ENCODE results near the gene LRRC46. TPM values are rescaled to one million over a fixed set of nuclear protein-coding genes. Genes with fewer than 3 reads are reported as not detected.

LRRC46 gene
- total and polyA plus RNA-seq, 9 of the 15 experiments (the other 6 are each of a cell fraction or from before 2014, with no cell fraction given), result 0.39 to 1.4 (median 0.53) TPM; not detected in 1

DNA sequence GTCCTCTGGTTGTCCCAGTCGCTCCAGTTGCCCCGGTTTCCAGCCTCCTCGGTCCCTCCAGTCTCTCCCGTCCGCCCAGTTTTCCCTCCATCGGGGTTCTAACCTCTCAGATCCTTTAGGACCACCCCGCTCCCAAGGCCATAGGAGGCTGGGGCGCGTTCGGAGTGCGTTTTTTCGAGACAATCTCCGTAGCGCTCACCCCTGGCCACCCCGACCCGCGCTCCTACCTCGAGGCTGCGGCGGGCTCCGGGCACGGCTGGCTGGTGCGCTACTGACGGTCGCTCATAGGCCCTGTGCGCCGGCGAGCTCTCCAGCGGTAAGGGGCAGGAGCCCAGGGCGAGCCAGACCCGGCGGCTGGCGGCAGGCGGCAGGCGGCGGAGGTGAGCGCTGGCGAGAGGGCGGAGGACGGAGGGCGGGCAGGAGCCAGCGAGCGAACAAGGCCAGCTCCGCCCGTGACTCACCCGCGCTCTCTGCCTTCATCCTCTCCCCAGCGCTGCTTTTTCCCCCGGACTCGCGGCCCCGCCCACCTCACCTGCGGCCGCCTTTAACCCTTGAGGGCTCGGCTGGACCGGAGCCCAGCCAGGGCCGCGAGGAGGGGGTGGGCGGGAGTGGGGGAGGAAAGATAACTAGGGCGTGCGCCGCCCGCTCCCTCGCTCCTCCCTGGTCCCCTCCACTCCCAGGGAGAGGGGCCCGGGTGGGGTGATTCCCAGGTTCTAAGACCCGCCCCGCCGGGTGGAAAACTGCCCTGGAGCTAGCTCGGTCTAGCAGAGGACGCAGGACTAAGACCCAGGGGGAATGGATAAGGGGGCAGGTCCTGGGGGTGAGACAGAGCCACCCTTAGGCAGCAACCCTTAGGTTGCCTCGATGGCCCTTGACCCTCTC lies 19.5 kb downstream of the LRRC46 start, which contains the start of gene SP6 (continued):
- TF ChIP-seq, protein P1, sequence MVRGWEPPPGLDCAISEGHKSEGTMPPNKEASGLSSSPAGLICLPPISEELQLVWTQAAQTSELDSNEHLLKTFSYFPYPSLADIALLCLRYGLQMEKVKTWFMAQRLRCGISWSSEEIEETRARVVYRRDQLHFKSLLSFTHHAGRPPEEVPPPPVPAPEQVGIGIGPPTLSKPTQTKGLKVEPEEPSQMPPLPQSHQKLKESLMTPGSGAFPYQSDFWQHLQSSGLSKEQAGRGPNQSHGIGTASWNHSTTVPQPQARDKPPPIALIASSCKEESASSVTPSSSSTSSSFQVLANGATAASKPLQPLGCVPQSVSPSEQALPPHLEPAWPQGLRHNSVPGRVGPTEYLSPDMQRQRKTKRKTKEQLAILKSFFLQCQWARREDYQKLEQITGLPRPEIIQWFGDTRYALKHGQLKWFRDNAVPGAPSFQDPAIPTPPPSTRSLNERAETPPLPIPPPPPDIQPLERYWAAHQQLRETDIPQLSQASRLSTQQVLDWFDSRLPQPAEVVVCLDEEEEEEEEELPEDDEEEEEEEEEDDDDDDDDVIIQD (CRISPR knock-in tag; IDR thresholded peaks at IDR 0.05), result no peak
- TF ChIP-seq SUPT5H (IDR thresholded peaks at IDR 0.05) (peak; percentile 51; the same call in 1 of the 2 replicates), TBL1XR1 (IDR thresholded peaks at IDR 0.05; ENCODE audit: low read length in 2 of 2) (peak in 1 of 2 experiments; percentile 38; a peak in 1 of 4 replicates), TEAD1 (CRISPR knock-in tag; IDR thresholded peaks at IDR 0.05) (no peak)

DNA sequence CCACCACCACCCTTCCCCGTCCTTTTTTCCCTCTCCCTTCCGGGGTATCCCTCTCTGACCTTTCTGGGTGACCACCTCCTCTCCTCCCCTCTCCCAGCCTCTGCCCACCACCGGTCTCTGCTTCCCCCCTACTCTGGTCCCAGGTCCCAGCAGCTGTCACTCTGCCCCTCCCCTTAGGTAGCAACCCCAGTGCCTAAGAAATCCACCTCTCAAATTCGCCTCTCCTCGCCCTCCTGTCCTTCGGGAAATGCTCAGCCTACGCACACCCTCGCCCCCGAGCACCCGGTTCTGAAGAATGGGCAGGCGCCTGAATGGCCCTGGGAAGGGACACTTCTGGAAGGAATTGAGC lies 20.3 kb downstream of the LRRC46 start:
- H3K4me1 ChIP-seq (replicated peaks in 1 of 2; ENCODE audit: control insufficient read depth in 2 of 2, insufficient read depth in 2 of 2, low read length in 2 of 2), result peaks cover 33 to 42% of the 10 kb centered on the region in 2 experiments; a peak in 4 of 5 replicates
- H3K27ac ChIP-seq (ENCODE audit: extremely low read depth, low read depth, low read length), result peak overlapping the region; percentile 51; the same call in 2 of the 3 replicates
- DNase-seq (ENCODE audit: extremely low read depth in 1 of 4, low spot score in 3 of 4), result peak; percentile 22 to 48 (median 42)
- peak overlapping the region; percentile 54 to 80; a peak in 3 of 4 replicates for H3K9ac ChIP-seq (ENCODE audit: insufficient read depth in 1 of 2, low read depth in 2 of 2, low read length in 2 of 2)
- no TSS peak for BruUV-seq (replicated peaks)
- no peaks in the 10 kb centered on the region for H3K36me3 ChIP-seq (ENCODE audit: control insufficient read depth, insufficient read depth, low read length)
- no peaks in the 10 kb centered on the region for H4K20me1 ChIP-seq (replicated peaks; ENCODE audit: control insufficient read depth, insufficient read depth, low read length)
- FAIRE-seq, result no peak
- H3K27me3 ChIP-seq (ENCODE audit: control insufficient read depth in 2 of 2, insufficient read depth in 2 of 2, low read length in 2 of 2), result peaks cover 0 to 2% of the 10 kb centered on the region in 2 experiments; a peak in 1 of 5 replicates
- H3K4me2 ChIP-seq (ENCODE audit: insufficient read depth, low read length), result peak overlapping the region; percentile 82
- in situ Hi-C loops (cut with MboI) (no loop called here), intact Hi-C loops (cut with micrococcal nuclease) (no loop called here)
- peaks cover 18% of the 10 kb centered on the region for H3K79me2 ChIP-seq (ENCODE audit: control insufficient read depth, insufficient read depth, low read length)
- peak overlapping the region; percentile 79 for H2AFZ ChIP-seq (ENCODE audit: low read depth, low read length)
- POLR2A ChIA-PET, result interaction anchor here (2.2 kb wide), 1 partner anchor 44 kb away, joined by 7 read pairs; the partner anchor contains the start of gene SP2
- peak; percentile 6 for ATAC-seq
- 30% methylated on average over 10 of the region's 11 CpGs for WGBS (ENCODE audit: insufficient coverage, low coverage, missing lambda C conversion rate)
- H3K4me3 ChIP-seq, result peak overlapping the region; percentile 43
- H3K9me3 ChIP-seq (replicated peaks; ENCODE audit: control insufficient read depth, insufficient read depth, low read depth, low read length), result no peaks in the 10 kb centered on the region
- CTCF ChIA-PET (ENCODE audit: low intra/inter-chr PET ratio), result interaction anchor here (1.2 kb wide), 1 partner anchor 38 kb away, joined by 3 read pairs; no protein-coding TSS in a partner anchor
- no peaks in the 10 kb centered on the region for H3K9me1 ChIP-seq (ENCODE audit: control insufficient read depth, insufficient read depth, low read length)
- TF ChIP-seq LARP7 (IDR thresholded peaks at IDR 0.05) (0 out of 2 replicates have a peak, but pooled peaks have one; percentile 35), PHF20 (IDR thresholded peaks at IDR 0.05; ENCODE audit: partially characterized antibody) (no peak), TAF9B (IDR thresholded peaks at IDR 0.05; ENCODE audit: partially characterized antibody) (no peak), ZNF184 (CRISPR knock-in tag; IDR thresholded peaks at IDR 0.05) (no peak), HDAC1 (IDR thresholded peaks at IDR 0.05) (peak in 1 of 2 experiments; percentile 10; a peak in 1 of 4 replicates), NCOR1 (IDR thresholded peaks at IDR 0.05) (no peak), NFRKB (IDR thresholded peaks at IDR 0.05; ENCODE audit: low read depth) (peak; percentile 37; the same call in 1 of the 2 replicates), CBX2 (IDR thresholded peaks at IDR 0.05; ENCODE audit: insufficient read depth, low read length, poor library complexity, severe bottlenecking) (no peak), SRSF7 (optimal IDR thresholded peaks at IDR 0.05; ENCODE audit: low read depth, low read length) (no peak), XRCC3 (IDR thresholded peaks at IDR 0.05) (no peak)
- TF ChIP-seq, protein P2, sequence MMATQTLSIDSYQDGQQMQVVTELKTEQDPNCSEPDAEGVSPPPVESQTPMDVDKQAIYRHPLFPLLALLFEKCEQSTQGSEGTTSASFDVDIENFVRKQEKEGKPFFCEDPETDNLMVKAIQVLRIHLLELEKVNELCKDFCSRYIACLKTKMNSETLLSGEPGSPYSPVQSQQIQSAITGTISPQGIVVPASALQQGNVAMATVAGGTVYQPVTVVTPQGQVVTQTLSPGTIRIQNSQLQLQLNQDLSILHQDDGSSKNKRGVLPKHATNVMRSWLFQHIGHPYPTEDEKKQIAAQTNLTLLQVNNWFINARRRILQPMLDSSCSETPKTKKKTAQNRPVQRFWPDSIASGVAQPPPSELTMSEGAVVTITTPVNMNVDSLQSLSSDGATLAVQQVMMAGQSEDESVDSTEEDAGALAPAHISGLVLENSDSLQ (IDR thresholded peaks at IDR 0.05), result peak; percentile 81
- TF ChIP-seq, protein P3, sequence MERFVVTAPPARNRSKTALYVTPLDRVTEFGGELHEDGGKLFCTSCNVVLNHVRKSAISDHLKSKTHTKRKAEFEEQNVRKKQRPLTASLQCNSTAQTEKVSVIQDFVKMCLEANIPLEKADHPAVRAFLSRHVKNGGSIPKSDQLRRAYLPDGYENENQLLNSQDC (CRISPR knock-in tag; IDR thresholded peaks at IDR 0.05), result no peak
- TF ChIP-seq, protein P4, sequence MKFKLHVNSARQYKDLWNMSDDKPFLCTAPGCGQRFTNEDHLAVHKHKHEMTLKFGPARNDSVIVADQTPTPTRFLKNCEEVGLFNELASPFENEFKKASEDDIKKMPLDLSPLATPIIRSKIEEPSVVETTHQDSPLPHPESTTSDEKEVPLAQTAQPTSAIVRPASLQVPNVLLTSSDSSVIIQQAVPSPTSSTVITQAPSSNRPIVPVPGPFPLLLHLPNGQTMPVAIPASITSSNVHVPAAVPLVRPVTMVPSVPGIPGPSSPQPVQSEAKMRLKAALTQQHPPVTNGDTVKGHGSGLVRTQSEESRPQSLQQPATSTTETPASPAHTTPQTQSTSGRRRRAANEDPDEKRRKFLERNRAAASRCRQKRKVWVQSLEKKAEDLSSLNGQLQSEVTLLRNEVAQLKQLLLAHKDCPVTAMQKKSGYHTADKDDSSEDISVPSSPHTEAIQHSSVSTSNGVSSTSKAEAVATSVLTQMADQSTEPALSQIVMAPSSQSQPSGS (CRISPR knock-in tag; IDR thresholded peaks at IDR 0.05), result no peak
